ENCODE data around the gene CORO6. TPM values are rescaled to one million over a fixed set of nuclear protein-coding genes. Genes with fewer than 3 reads are reported as not detected.

CORO6 gene
- total and polyA plus RNA-seq, 2 experiments from 2014 or later = 3.7 to 6.5 TPM

DNA sequence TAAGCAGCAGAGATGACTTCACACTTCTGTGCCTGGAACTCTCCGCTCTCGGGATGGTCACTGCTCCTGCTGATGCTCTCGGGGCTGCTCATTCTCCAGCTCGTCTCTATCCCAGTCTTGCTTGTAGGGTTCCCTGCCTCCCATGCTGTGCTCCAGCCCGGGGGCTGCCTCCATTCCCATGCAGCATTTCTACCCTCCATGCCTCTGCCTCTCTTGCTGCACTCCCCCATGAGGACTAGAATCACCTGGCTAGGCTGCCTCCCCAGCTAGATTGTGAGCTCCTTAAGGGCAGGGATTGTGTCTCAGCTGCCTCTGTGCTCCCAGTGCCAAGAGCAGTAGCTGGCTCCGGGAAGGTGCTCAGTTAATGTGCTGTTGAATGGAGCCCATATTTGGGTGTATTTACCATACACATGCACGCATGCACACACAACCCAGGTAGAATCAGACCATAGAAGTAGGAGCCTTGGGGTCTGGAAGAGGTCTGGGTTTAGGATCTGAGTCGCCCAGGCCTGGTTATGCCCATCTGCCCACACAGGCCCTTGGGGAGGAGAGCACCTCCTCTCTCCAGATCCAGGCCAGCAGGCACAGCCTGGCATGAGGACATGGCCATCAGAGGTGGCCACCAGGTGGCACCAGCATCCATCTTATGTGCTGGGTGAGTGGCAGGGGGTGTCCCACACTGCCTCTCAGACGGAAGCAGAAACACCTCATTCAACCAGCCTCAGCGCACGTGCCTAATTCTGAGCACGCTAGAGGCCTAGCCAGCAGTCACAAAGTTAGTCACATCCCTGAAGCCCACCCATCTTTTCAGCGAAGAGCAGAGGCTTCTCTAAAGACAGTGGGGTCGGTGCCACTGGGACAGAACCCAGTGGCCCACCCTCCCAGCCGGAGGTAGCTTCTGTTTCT lies 42.6 kb downstream of the CORO6 start:
- Histone ChIP-seq H3K36me3 (ENCODE audit: low read depth) (peaks cover 5% of the 10 kb centered on the region; the same call in 1 of the 2 replicates), H3K9ac (no peak overlapping the region), H2AFZ (no peak overlapping the region), H3K79me2 (ENCODE audit: insufficient read depth) (peaks cover 32% of the 10 kb centered on the region), H3K9me3 (ENCODE audit: low read depth) (no peaks in the 10 kb centered on the region), H3K4me2 (ENCODE audit: unreplicated experiment) (no peak overlapping the region), H3K9me2 (ENCODE audit: insufficient read depth) (no peaks in the 10 kb centered on the region), H3F3A (ENCODE audit: insufficient read depth) (no peaks in the 10 kb centered on the region), H3K4me3 (no peak overlapping the region), H3K27ac (no peak overlapping the region), H4K20me1 (ENCODE audit: insufficient read depth) (peaks cover 3% of the 10 kb centered on the region; the same call in 1 of the 2 replicates), H3K27me3 (replicated peaks; ENCODE audit: insufficient read depth) (no peaks in the 10 kb centered on the region), H3K4me1 (ENCODE audit: insufficient read depth) (peaks cover 7% of the 10 kb centered on the region; the same call in 1 of the 2 replicates)
- in situ Hi-C loops (cut with MboI) = no loop called here
- no peak for TF ChIP-seq EZH2phosphoT487 (IDR thresholded peaks at IDR 0.05; ENCODE audit: insufficient read depth, low read depth)
- DNase-seq = peak; percentile 87
- 53 to 56% methylated on average over 15 of the region's 15 CpGs for WGBS, 2 experiments (ENCODE audit: low coverage in 1 of 2, low lambda C conversion rate in 2 of 2, missing lambda C conversion rate in 2 of 2)

GRCh38 chr17:29578626-29579485 lies 43.9 kb downstream of the CORO6 start:
- no peak overlapping the region for H2AFZ ChIP-seq
- peaks cover 5% of the 10 kb centered on the region; the same call in 1 of the 2 replicates for H3K36me3 ChIP-seq (ENCODE audit: low read depth)
- no peaks in the 10 kb centered on the region for H3K9me3 ChIP-seq (ENCODE audit: low read depth)
- H3K9me2 ChIP-seq (ENCODE audit: insufficient read depth) = no peaks in the 10 kb centered on the region
- H3F3A ChIP-seq (ENCODE audit: insufficient read depth) = no peaks in the 10 kb centered on the region
- no peak overlapping the region for H3K4me3 ChIP-seq
- H4K20me1 ChIP-seq (ENCODE audit: insufficient read depth) = 0 out of 2 replicates have a peak, but pooled peaks cover under 1% of the 10 kb centered on the region
- H3K79me2 ChIP-seq (ENCODE audit: insufficient read depth) = peaks cover 19% of the 10 kb centered on the region
- no peak for TF ChIP-seq EZH2phosphoT487 (IDR thresholded peaks at IDR 0.05; ENCODE audit: insufficient read depth, low read depth)
- no peak for TF ChIP-seq EZH2 (IDR thresholded peaks at IDR 0.05; ENCODE audit: insufficient read depth, poor library complexity, severe bottlenecking)
- no peak overlapping the region for H3K27ac ChIP-seq
- H3K4me2 ChIP-seq (ENCODE audit: unreplicated experiment) = no peak overlapping the region
- 90 to 91% methylated on average over 14 of the region's 14 CpGs for WGBS, 2 experiments (ENCODE audit: low coverage in 1 of 2, low lambda C conversion rate in 2 of 2, missing lambda C conversion rate in 2 of 2)
- 0 out of 2 replicates have a peak, but pooled peaks cover 4% of the 10 kb centered on the region for H3K4me1 ChIP-seq (ENCODE audit: insufficient read depth)
- in situ Hi-C loops (cut with MboI) = no loop called here
- DNase-seq = no peak
- no peak overlapping the region for H3K9ac ChIP-seq
- H3K27me3 ChIP-seq (replicated peaks; ENCODE audit: insufficient read depth) = no peaks in the 10 kb centered on the region

GRCh38 chr17:29577385-29578211 lies 45.1 kb downstream of the CORO6 start:
- H2AFZ ChIP-seq = no peak overlapping the region
- peaks cover 7% of the 10 kb centered on the region for H3K79me2 ChIP-seq (ENCODE audit: insufficient read depth)
- no peaks in the 10 kb centered on the region for H4K20me1 ChIP-seq (ENCODE audit: insufficient read depth)
- peaks cover 5% of the 10 kb centered on the region; the same call in 1 of the 2 replicates for H3K36me3 ChIP-seq (ENCODE audit: low read depth)
- DNase-seq = peak; percentile 66
- in situ Hi-C loops (cut with MboI) = no loop called here
- H3K27me3 ChIP-seq (replicated peaks; ENCODE audit: insufficient read depth) = no peaks in the 10 kb centered on the region
- 0 out of 2 replicates have a peak, but pooled peaks cover 8% of the 10 kb centered on the region for H3K4me1 ChIP-seq (ENCODE audit: insufficient read depth)
- H3F3A ChIP-seq (ENCODE audit: insufficient read depth) = no peaks in the 10 kb centered on the region
- H3K9ac ChIP-seq = peak overlapping the region; percentile 48
- no peaks in the 10 kb centered on the region for H3K9me3 ChIP-seq (ENCODE audit: low read depth)
- H3K4me2 ChIP-seq (ENCODE audit: unreplicated experiment) = no peak overlapping the region
- no peak overlapping the region for H3K27ac ChIP-seq
- no peak for TF ChIP-seq EZH2phosphoT487 (IDR thresholded peaks at IDR 0.05; ENCODE audit: insufficient read depth, low read depth)
- TF ChIP-seq EZH2 (IDR thresholded peaks at IDR 0.05; ENCODE audit: insufficient read depth, poor library complexity, severe bottlenecking) = no peak
- no peaks in the 10 kb centered on the region for H3K9me2 ChIP-seq (ENCODE audit: insufficient read depth)
- 45 to 49% methylated on average over 20 to 21 of the region's 22 CpGs for whole genome bisulfite sequencing, 2 experiments (ENCODE audit: low coverage in 1 of 2, low lambda C conversion rate in 2 of 2, missing lambda C conversion rate in 2 of 2)
- no peak overlapping the region for H3K4me3 ChIP-seq

Data from GM23248 (cell line).